A549 (cell line): ENCODE measurements around the gene VPS13D. TPM values are rescaled to one million over a fixed set of nuclear protein-coding genes. Genes with fewer than 3 reads are reported as not detected.
A peak's percentile ranks its signal among the peaks of the same experiment; 100 is the strongest.

ENCODE experiments used
- ATAC-seq, 2 experiments: fragments of 200-7000 bp in 1 of 2; fragments of >200 bp in 1 of 2; cut with Nextera tagmentation in 1 of 2; cut with Tn5 transposase in 1 of 2; 3 replicates each; pipeline versions ENCODE4 v1.8.0 to v1.9.1; 2018 to 2020; ENCODE audit warnings: mild to moderate bottlenecking in 1 of 2, moderate library complexity in 1 of 2
- CTCF ChIA-PET: fragments of 300-600 bp; sonication (Branson Sonifier 250); formaldehyde crosslinking; extraction: SDS; loops from one replicate; lab custom pipeline; 2021; ENCODE audit warnings: antibody characterized with exemption, inconsistent platforms; lab: Yijun Ruan, JAX
- POLR2A ChIA-PET: fragments of 350-600 bp; formaldehyde crosslinking; extraction: SDS; loops from one replicate; lab custom pipeline; 2021; ENCODE audit warnings: antibody characterized with exemption, inconsistent platforms; lab: Yijun Ruan, JAX
- DNase-seq, 2 experiments: peaks; one replicate each; pipeline versions ENCODE4 v3.0.0 to v3.0.0-alpha.2; 2011 to 2016; ENCODE audit warnings: low read depth in 1 of 2, low spot score in 1 of 2
- FAIRE-seq: peaks from 2 replicates; lab custom pipeline; 2011; peaks lifted over from hg19 to GRCh38; lab: Jason Lieb, UNC
- H3K27ac ChIP-seq, 2 experiments: fragments of >200 bp; sonication (Bioruptor Twin); formaldehyde crosslinking; 3 replicates each; pipeline ENCODE4 v1.5.1; 2016 to 2017
- H3K4me1 ChIP-seq: fragments of >200 bp; sonication (Bioruptor Twin); formaldehyde crosslinking; 3 replicates; pipeline ENCODE4 v1.6.1; 2016
- H3K4me2 ChIP-seq: fragments of >200 bp; sonication (Bioruptor Twin); formaldehyde crosslinking; 3 replicates; pipeline ENCODE4 v1.6.1; 2016
- H3K4me3 ChIP-seq: fragments of >200 bp; sonication (Bioruptor Twin); formaldehyde crosslinking; 3 replicates; pipeline ENCODE4 v1.5.1; 2016
- H3K9me3 ChIP-seq: fragments of >200 bp; sonication (Bioruptor Twin); formaldehyde crosslinking; 3 replicates; pipeline ENCODE4 v1.6.1; 2016
- CBX8 ChIP-seq: fragments of 200-600 bp; sonication (generic); IDR thresholded peaks from 2 replicates; pipeline ENCODE4 v1.6.1; 2016
- EHMT2 ChIP-seq: fragments of 200-600 bp; sonication (generic); IDR thresholded peaks from 2 replicates; pipeline ENCODE4 v1.6.1; 2016; ENCODE audit warnings: antibody characterized with exemption, low read depth, mild to moderate bottlenecking, moderate library complexity
- ESRRA ChIP-seq: fragments of 150-350 bp; IDR thresholded peaks from 2 replicates; pipeline ENCODE4 v1.6.1; 2014; ENCODE audit warnings: mild to moderate bottlenecking, low read length, borderline replicate concordance
- FOXS1 ChIP-seq: fragments of 250-450 bp; sonication (Bioruptor Pico); IDR thresholded peaks from 2 replicates; pipeline ENCODE4 v1.5.0; 2020; ENCODE audit warnings: mild to moderate bottlenecking, moderate library complexity
- HDAC2 ChIP-seq: fragments of 200-600 bp; sonication (generic); IDR thresholded peaks from 2 replicates; pipeline ENCODE4 v1.6.1; 2016
- HOXB5 ChIP-seq: fragments of 250-450 bp; sonication (Bioruptor Pico); IDR thresholded peaks from 2 replicates; pipeline ENCODE4 v1.5.0; 2020; ENCODE audit warnings: mild to moderate bottlenecking, moderate library complexity
- JUN ChIP-seq, 2 experiments: fragments of >200 bp; sonication (Bioruptor Twin); formaldehyde crosslinking; IDR thresholded peaks; 2 replicates in 1 of 2; 3 replicates in 1 of 2; pipeline ENCODE4 v1.6.1; 2016 to 2017
- MAZ ChIP-seq: fragments of 150-350 bp; IDR thresholded peaks from 2 replicates; pipeline ENCODE4 v1.6.1; 2014; ENCODE audit warnings: antibody characterized with exemption, low read depth, low read length, borderline replicate concordance
- NR3C1 ChIP-seq: fragments of >200 bp; sonication (Bioruptor Twin); formaldehyde crosslinking; IDR thresholded peaks from 3 replicates; pipeline ENCODE4 v1.6.1; 2017
- PHF8 ChIP-seq: fragments of 200-600 bp; sonication (generic); IDR thresholded peaks from 2 replicates; pipeline ENCODE4 v1.6.1; 2016; ENCODE audit warnings: low read depth, mild to moderate bottlenecking, antibody characterized with exemption, moderate library complexity, borderline replicate concordance
- POLR2A ChIP-seq: IDR thresholded peaks from 2 replicates; pipeline ENCODE4 v1.6.1; 2012; ENCODE audit warnings: mild to moderate bottlenecking, low read length
- RAD21 ChIP-seq, 2 experiments: fragments of >200 bp in 1 of 2; sonication (Bioruptor Twin) in 1 of 2; formaldehyde crosslinking in 1 of 2; IDR thresholded peaks in 1 of 2; conservative IDR thresholded peaks in 1 of 2; 2 replicates in 1 of 2; 3 replicates in 1 of 2; pipeline ENCODE4 v1.6.1; 2012 to 2018; ENCODE audit warnings: inconsistent platforms in 1 of 2
- RFX5 ChIP-seq: fragments of 450-650 bp; IDR thresholded peaks from 2 replicates; pipeline ENCODE4 v1.7.1; 2014; ENCODE audit warnings: antibody characterized with exemption, mild to moderate bottlenecking, moderate library complexity
- SMC3 ChIP-seq: fragments of >200 bp; sonication (Bioruptor Twin); formaldehyde crosslinking; IDR thresholded peaks from 3 replicates; pipeline ENCODE4 v1.6.1; 2018; ENCODE audit warnings: inconsistent platforms
- SREBF2 ChIP-seq: fragments of 450-650 bp; IDR thresholded peaks from 2 replicates; pipeline ENCODE4 v1.6.1; 2014; ENCODE audit warnings: mild to moderate bottlenecking, moderate library complexity
- ZC3H11A ChIP-seq: fragments of 450-650 bp; IDR thresholded peaks from 2 replicates; pipeline ENCODE4 v1.6.1; 2014; ENCODE audit warnings: antibody characterized with exemption, mild to moderate bottlenecking
- WGBS: methylation state at CpG from one replicate; pipeline ENCODE4 v1.1.6; 2017; ENCODE audit errors: missing lambda C conversion rate; 5-methylcytosine and 5-hydroxymethylcytosine counted together
- polyA minus RNA-seq: library from RNA; depleted of rRNA, polyadenylated mRNA; stranded (reverse); fragments of >200 nt; gene quantifications from 2 replicates; pipeline ENCODE4 v1.2.3, GENCODE V29; 2011; rRNA and poly(A)+ RNA removed
- polyA plus RNA-seq, 4 experiments: library from polyadenylated mRNA; depleted of rRNA in 3 of 4; stranded (reverse); fragments of >200 nt; fragmentation: RNase III in 1 of 4; extraction: RNeasy Plus Mini Kit Qiagen cat#74134 plus additional on column Dnase treatment in 1 of 4; gene quantifications; 2 replicates in 3 of 4; 3 replicates in 1 of 4; pipeline ENCODE4 v1.2.3, GENCODE V29; 2011 to 2017
- TF ChIP-seq, protein P1 (sequence below): IDR thresholded peaks from 2 replicates; pipeline ENCODE4 v1.6.1; 2012
- TF ChIP-seq, protein P2 (sequence below): fragments of >200 bp; sonication (Bioruptor Twin); formaldehyde crosslinking; IDR thresholded peaks from 3 replicates; pipeline ENCODE4 v1.5.1; 2016
- TF ChIP-seq, protein P3 (sequence below): IDR thresholded peaks from 2 replicates; pipeline ENCODE4 v1.6.1; 2012
- TF ChIP-seq, protein P4 (sequence below): IDR thresholded peaks from 2 replicates; pipeline ENCODE4 v1.6.1; 2012; ENCODE audit warnings: low read depth, borderline replicate concordance

Gene VPS13D, protein sequence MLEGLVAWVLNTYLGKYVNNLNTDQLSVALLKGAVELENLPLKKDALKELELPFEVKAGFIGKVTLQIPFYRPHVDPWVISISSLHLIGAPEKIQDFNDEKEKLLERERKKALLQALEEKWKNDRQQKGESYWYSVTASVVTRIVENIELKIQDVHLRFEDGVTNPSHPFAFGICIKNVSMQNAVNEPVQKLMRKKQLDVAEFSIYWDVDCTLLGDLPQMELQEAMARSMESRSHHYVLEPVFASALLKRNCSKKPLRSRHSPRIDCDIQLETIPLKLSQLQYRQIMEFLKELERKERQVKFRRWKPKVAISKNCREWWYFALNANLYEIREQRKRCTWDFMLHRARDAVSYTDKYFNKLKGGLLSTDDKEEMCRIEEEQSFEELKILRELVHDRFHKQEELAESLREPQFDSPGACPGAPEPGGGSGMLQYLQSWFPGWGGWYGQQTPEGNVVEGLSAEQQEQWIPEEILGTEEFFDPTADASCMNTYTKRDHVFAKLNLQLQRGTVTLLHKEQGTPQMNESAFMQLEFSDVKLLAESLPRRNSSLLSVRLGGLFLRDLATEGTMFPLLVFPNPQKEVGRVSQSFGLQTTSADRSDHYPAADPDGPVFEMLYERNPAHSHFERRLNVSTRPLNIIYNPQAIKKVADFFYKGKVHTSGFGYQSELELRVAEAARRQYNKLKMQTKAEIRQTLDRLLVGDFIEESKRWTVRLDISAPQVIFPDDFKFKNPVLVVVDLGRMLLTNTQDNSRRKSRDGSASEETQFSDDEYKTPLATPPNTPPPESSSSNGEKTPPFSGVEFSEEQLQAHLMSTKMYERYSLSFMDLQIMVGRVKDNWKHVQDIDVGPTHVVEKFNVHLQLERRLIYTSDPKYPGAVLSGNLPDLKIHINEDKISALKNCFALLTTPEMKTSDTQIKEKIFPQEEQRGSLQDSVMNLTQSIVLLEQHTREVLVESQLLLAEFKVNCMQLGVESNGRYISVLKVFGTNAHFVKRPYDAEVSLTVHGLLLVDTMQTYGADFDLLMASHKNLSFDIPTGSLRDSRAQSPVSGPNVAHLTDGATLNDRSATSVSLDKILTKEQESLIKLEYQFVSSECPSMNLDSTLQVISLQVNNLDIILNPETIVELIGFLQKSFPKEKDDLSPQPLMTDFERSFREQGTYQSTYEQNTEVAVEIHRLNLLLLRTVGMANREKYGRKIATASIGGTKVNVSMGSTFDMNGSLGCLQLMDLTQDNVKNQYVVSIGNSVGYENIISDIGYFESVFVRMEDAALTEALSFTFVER (N-terminal part only)
- 15.9 and 21.0 TPM in 2 replicates for polyA plus RNA-seq (2011; rRNA removed)
- polyA plus RNA-seq (2012; cell fraction: cytosol; rRNA removed): 5.9 and 7.2 TPM in 2 replicates
- 9.0 and 10.8 TPM in 2 replicates for polyA plus RNA-seq (2012; cell fraction: nucleus; rRNA removed)
- 5.4 to 6.7 TPM (median 6.1 TPM) in 3 replicates for polyA plus RNA-seq (2017; fragmentation: RNase III; extraction: RNeasy Plus Mini Kit Qiagen cat#74134 plus additional on column Dnase treatment)
- polyA minus RNA-seq: 39.5 and 47.8 TPM in 2 replicates

- H3K4me3 ChIP-seq: peak within 1 kb of the TSS; percentile 99
- H3K27ac ChIP-seq: peak within 1 kb of the TSS; percentile 92 to 100
- peak; percentile 85 to 89 for ATAC-seq
- no peak for FAIRE-seq
- no CpG with 5 or more reads among the region's 77 CpGs for WGBS
- H3K4me1 ChIP-seq: peaks cover 10% of the 10 kb centered on the region
- TF ChIP-seq PHF8 (peak; percentile 35; the same call in 1 of the 2 replicates), POLR2A (0 out of 2 replicates have a peak, but pooled peaks have one; percentile 18), SMC3 (peak; percentile 58), RAD21 (conservative IDR thresholded peaks at IDR 0.05 in 1 of 2, IDR thresholded peaks at IDR 0.05 in 1 of 2) (0 out of 5 replicates have a peak, but pooled peaks of 1 of the 2 experiments have one; percentile 18), HDAC2 (no peak)
- TF ChIP-seq, protein P1, sequence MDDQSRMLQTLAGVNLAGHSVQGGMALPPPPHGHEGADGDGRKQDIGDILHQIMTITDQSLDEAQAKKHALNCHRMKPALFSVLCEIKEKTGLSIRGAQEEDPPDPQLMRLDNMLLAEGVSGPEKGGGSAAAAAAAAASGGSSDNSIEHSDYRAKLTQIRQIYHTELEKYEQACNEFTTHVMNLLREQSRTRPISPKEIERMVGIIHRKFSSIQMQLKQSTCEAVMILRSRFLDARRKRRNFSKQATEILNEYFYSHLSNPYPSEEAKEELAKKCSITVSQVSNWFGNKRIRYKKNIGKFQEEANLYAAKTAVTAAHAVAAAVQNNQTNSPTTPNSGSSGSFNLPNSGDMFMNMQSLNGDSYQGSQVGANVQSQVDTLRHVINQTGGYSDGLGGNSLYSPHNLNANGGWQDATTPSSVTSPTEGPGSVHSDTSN: no peak; the same call in 1 of the 2 replicates
- TF ChIP-seq, protein P2, sequence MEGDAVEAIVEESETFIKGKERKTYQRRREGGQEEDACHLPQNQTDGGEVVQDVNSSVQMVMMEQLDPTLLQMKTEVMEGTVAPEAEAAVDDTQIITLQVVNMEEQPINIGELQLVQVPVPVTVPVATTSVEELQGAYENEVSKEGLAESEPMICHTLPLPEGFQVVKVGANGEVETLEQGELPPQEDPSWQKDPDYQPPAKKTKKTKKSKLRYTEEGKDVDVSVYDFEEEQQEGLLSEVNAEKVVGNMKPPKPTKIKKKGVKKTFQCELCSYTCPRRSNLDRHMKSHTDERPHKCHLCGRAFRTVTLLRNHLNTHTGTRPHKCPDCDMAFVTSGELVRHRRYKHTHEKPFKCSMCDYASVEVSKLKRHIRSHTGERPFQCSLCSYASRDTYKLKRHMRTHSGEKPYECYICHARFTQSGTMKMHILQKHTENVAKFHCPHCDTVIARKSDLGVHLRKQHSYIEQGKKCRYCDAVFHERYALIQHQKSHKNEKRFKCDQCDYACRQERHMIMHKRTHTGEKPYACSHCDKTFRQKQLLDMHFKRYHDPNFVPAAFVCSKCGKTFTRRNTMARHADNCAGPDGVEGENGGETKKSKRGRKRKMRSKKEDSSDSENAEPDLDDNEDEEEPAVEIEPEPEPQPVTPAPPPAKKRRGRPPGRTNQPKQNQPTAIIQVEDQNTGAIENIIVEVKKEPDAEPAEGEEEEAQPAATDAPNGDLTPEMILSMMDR: peak; percentile 87
- TF ChIP-seq, protein P3, sequence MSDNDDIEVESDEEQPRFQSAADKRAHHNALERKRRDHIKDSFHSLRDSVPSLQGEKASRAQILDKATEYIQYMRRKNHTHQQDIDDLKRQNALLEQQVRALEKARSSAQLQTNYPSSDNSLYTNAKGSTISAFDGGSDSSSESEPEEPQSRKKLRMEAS: 0 out of 2 replicates have a peak, but pooled peaks have one; percentile 23
- TF ChIP-seq, protein P4, sequence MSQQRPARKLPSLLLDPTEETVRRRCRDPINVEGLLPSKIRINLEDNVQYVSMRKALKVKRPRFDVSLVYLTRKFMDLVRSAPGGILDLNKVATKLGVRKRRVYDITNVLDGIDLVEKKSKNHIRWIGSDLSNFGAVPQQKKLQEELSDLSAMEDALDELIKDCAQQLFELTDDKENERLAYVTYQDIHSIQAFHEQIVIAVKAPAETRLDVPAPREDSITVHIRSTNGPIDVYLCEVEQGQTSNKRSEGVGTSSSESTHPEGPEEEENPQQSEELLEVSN: no peak
- TF ChIP-seq, all 56 proteins: peak for 6
- no peaks in the 10 kb centered on the region for H3K9me3 ChIP-seq
- DNase-seq: peak; percentile 50 to 70
- ChIA-PET POLR2A (no interaction called here), CTCF (interaction anchor here (0.6 to 2.5 kb wide), 6 partner anchors 10 to 429 kb away, joined by 3 to 10 read pairs (median 4); no protein-coding TSS in a partner anchor)
- H3K4me2 ChIP-seq: peak within 1 kb of the TSS; percentile 92
Observed at GRCh38 chr1:12229835-12230548, at the start of gene VPS13D. Gene VPS13D, plus strand, starts transcription at chr1:12230030. Its CDS starts 4,237 bp downstream, at chr1:12234267.

- Histone ChIP-seq H3K9me3 (no peaks in the 10 kb centered on the region), H3K4me3 (no peak overlapping the region), H3K27ac (no peak overlapping the region), H3K4me2 (no peak overlapping the region), H3K4me1 (peaks cover 10% of the 10 kb centered on the region; the same call in 2 of the 3 replicates)
- DNase-seq (no peak), ATAC-seq (no peak), FAIRE-seq (no peak)
- 60% methylated on average over 9 of the region's 10 CpGs for WGBS
- CTCF ChIA-PET: interaction anchor here (0.6 to 5.0 kb wide), 5 partner anchors 12 to 360 kb away, joined by 3 to 19 read pairs (median 4); no protein-coding TSS in a partner anchor
- POLR2A ChIA-PET: no interaction called here
- TF ChIP-seq RFX5 (no peak), FOXS1 (CRISPR knock-in tag) (no peak), ZC3H11A (no peak), EHMT2 (no peak), ESRRA (no peak), JUN (IDR thresholded peaks at IDR 0.05) (no peak), HOXB5 (no peak), MAZ (no peak), SREBF2 (no peak), CBX8 (no peak), NR3C1 (no peak)
- TF ChIP-seq, protein P1: no peak
- TF ChIP-seq, protein P3: no peak
- TF ChIP-seq, protein P2: no peak
Observed at GRCh38 chr1:12180315-12180714, 49.5 kb upstream of the VPS13D start.
